Activated B cell treated with CpG ODN at 0.5 μM for 24 hours (primary cell): Measurements from ENCODE around the gene CEP104. TPM values are rescaled to one million over a fixed set of nuclear protein-coding genes. Genes with fewer than 3 reads are reported as not detected.

ENCODE experiments used
- ATAC-seq: fragments of 200-7000 bp; cut with Tn5 transposase; one replicate; pipeline ENCODE4 v1.10.0; 2021; ENCODE audit warnings: low read depth, mild to moderate bottlenecking, moderate library complexity
- CTCF ChIA-PET: fragments of 350-600 bp; sonication (Branson Sonifier 250); formaldehyde crosslinking; loops from one replicate; lab custom pipeline; 2021; ENCODE audit warnings: antibody characterized with exemption; lab: Charles Lee
- POLR2A ChIA-PET: fragments of 350-600 bp; sonication (Branson Sonifier 250); formaldehyde crosslinking; loops from one replicate; lab custom pipeline; 2021; ENCODE audit warnings: antibody characterized with exemption; lab: Charles Lee
- DNase-seq: peaks from one replicate; pipeline ENCODE4 v3.0.0; 2022
- H3K27ac Mint-ChIP-seq: one replicate; pipeline ENCODE4 v1.8.0; 2020; ENCODE audit warnings: mixed read lengths
- H3K27me3 Mint-ChIP-seq: one replicate; pipeline ENCODE4 v1.8.0; 2021; ENCODE audit warnings: mixed read lengths
- H3K36me3 Mint-ChIP-seq: one replicate; pipeline ENCODE4 v1.8.0; 2021; ENCODE audit warnings: low read depth, mixed read lengths
- H3K4me1 Mint-ChIP-seq: one replicate; pipeline ENCODE4 v1.8.0; 2021; ENCODE audit warnings: mixed read lengths
- H3K4me3 Mint-ChIP-seq: one replicate; pipeline ENCODE4 v1.8.0; 2020; ENCODE audit warnings: mild to moderate bottlenecking, mixed read lengths
- H3K9me3 Mint-ChIP-seq: one replicate; pipeline ENCODE4 v1.8.0; 2020; ENCODE audit warnings: mixed read lengths
- intact Hi-C: fragments of 100-400 bp; cut with micrococcal nuclease; formaldehyde crosslinking; loops from one replicate; pipeline ENCODE4 v1.15.1; 2024
- total RNA-seq: library from RNA; stranded (reverse); gene quantifications from 2 replicates; pipeline ENCODE4 v1.2.3, GENCODE V29; 2022
- TF ChIP-seq, protein P1 (sequence below): fragments of 200-600 bp; IDR thresholded peaks from one replicate; pipeline ENCODE4 v1.8.0; 2022; ENCODE audit warnings: antibody characterized with exemption, mild to moderate bottlenecking

Gene CEP104
- total RNA-seq, 1 donor from 2014 or later = 45.1 TPM

DNA sequence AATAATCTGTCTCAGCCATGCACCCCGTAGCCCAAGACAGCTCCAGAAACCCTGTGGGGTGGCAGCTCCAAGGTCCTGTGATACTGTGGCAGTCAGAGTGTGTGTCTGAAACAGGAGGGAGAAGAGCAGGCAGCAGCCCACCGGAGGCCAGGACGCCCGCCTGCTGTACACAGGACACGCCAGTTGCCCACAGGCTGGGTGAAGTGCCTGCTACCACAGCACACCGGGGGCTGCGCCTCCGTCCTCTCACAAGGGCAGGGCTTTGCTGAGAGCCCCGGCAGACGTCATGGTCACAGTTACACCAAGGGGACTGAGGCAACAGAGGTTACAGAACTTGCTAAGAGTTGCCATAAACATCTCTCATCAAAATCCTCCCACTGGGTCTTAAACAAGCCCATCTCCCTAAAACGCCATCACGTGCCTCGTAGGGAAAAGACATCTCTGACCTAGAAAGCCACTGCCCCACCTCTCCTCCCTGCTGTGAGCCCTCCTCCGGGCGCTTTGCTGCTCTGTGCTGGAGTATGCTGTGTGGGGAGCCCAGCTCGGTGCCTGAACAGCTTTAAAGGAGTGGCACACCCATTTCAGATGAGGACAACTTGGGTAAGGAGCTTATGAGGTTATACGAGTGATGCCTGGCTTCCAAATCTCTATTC lies 37.7 kb upstream of the CEP104 start:
- TF ChIP-seq, protein P1, sequence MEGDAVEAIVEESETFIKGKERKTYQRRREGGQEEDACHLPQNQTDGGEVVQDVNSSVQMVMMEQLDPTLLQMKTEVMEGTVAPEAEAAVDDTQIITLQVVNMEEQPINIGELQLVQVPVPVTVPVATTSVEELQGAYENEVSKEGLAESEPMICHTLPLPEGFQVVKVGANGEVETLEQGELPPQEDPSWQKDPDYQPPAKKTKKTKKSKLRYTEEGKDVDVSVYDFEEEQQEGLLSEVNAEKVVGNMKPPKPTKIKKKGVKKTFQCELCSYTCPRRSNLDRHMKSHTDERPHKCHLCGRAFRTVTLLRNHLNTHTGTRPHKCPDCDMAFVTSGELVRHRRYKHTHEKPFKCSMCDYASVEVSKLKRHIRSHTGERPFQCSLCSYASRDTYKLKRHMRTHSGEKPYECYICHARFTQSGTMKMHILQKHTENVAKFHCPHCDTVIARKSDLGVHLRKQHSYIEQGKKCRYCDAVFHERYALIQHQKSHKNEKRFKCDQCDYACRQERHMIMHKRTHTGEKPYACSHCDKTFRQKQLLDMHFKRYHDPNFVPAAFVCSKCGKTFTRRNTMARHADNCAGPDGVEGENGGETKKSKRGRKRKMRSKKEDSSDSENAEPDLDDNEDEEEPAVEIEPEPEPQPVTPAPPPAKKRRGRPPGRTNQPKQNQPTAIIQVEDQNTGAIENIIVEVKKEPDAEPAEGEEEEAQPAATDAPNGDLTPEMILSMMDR = no peak
- Mint-ChIP-seq H3K27me3 (no peaks in the 10 kb centered on the region), H3K4me1 (peaks cover 35% of the 10 kb centered on the region), H3K4me3 (no peak overlapping the region), H3K9me3 (peaks cover 6% of the 10 kb centered on the region), H3K27ac (no peak overlapping the region), H3K36me3 (peaks cover 55% of the 10 kb centered on the region)
- DNase-seq = no peak
- intact Hi-C loops = no loop called here
- POLR2A ChIA-PET = no interaction called here
- no peak for ATAC-seq
- CTCF ChIA-PET = no interaction called here

DNA sequence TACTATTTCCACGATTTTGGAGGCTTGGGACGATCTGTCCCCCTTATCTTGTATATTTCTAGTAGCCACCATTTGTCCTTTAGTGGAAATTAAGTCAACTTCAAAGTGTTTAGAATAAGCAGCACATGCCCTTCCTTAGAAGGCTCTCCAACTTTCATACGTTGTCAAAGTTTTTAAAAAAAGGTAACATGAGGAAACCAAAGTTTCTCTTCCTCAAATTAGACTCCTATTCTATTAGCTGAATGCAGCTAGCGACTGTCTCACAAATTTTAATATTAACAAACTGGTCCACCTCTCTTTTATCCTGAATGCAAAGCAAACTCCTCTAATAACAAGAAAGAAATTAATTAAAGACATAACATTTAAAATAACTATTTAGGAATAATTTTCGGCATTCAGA lies 36.2 kb upstream of the CEP104 start:
- POLR2A ChIA-PET = no interaction called here
- TF ChIP-seq, protein P1 = no peak
- intact Hi-C loops = no loop called here
- no peak for ATAC-seq
- Mint-ChIP-seq H3K4me3 (no peak overlapping the region), H3K27me3 (no peaks in the 10 kb centered on the region), H3K4me1 (peaks cover 26% of the 10 kb centered on the region), H3K9me3 (peaks cover 6% of the 10 kb centered on the region), H3K27ac (no peak overlapping the region), H3K36me3 (peaks cover 62% of the 10 kb centered on the region)
- no peak for DNase-seq
- CTCF ChIA-PET = no interaction called here

DNA sequence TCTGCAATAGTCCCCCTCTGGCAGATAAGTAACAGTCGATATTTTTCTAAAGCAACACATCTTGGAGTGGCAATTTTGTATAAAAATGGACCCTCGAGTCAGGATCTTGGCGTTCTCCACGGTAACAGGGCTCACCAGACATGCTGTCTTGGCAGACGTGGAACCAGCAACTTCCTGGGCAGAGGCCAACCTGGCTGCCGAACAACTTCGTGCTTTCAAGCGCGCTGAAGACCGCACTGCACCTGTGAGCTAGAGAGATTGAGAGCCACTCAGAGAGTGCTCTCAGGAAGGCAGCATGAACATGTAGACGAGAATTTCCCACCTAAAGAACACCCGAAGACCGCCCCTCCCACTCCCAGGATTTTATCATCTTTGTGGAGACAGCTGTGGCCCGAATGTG lies 35.7 kb upstream of the CEP104 start:
- ATAC-seq = no peak
- TF ChIP-seq, protein P1 = no peak
- H3K27ac Mint-ChIP-seq = peak overlapping the region; percentile 66
- peaks cover 63% of the 10 kb centered on the region for H3K36me3 Mint-ChIP-seq
- no peak overlapping the region for H3K4me3 Mint-ChIP-seq
- H3K27me3 Mint-ChIP-seq = no peaks in the 10 kb centered on the region
- peaks cover 3% of the 10 kb centered on the region for H3K9me3 Mint-ChIP-seq
- intact Hi-C loops = no loop called here
- CTCF ChIA-PET = no interaction called here
- DNase-seq = no peak
- H3K4me1 Mint-ChIP-seq = peaks cover 26% of the 10 kb centered on the region
- POLR2A ChIA-PET = no interaction called here

DNA sequence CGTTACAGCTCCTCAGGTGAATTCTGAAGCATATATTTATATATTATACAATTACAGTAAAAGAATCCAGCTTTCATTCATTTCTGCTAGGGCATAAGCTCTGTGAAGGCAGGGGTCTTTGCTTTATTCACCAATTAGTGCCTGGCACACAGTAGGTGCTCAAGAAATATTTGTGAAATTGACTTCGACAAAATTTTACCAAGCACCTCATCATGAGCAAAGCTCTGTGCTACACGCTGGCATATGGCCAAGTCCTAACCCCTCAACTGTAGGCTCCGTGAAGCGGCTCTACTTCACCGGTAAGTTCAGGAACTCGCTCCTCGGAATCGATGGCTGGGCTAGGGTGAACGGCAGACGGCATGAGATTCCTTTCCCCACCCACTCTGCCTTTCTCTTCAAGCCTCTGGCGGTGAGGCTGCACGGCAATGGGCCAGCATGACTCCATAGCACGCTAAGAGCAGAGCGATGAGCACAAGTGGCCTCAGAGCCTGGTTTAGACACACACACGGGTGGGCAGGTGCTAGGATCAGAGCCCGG lies 34.4 kb upstream of the CEP104 start:
- no peak overlapping the region for H3K27ac Mint-ChIP-seq

More for the DNA sequence above, 34.4 kb upstream of the CEP104 start:
- intact Hi-C loops = no loop called here
- Mint-ChIP-seq H3K27me3 (no peaks in the 10 kb centered on the region), H3K9me3 (no peaks in the 10 kb centered on the region), H3K4me3 (no peak overlapping the region), H3K36me3 (peaks cover 64% of the 10 kb centered on the region), H3K4me1 (peaks cover 25% of the 10 kb centered on the region)
- TF ChIP-seq, protein P1 = no peak
- ATAC-seq = no peak
- CTCF ChIA-PET = no interaction called here
- DNase-seq = no peak
- POLR2A ChIA-PET = no interaction called here
